Neural progenitor cell (in vitro differentiated cells): ENCODE measurements around the gene ARFIP2. TPM values are rescaled to one million over a fixed set of nuclear protein-coding genes. Genes with fewer than 3 reads are reported as not detected.

Experiments
- DNase-seq: peaks from one replicate; pipeline ENCODE4 v3.0.0-alpha.2; 2016; ENCODE audit warnings: low spot score
- H2AFZ ChIP-seq: fragments of 200-600 bp; sonication (generic); replicated peaks from 2 replicates; pipeline ENCODE4 v1.6.1; 2016; ENCODE audit warnings: antibody characterized with exemption
- H3F3A ChIP-seq: fragments of 200-600 bp; sonication (generic); 2 replicates; pipeline ENCODE4 v1.6.1; 2016; ENCODE audit warnings: antibody characterized with exemption, low read depth
- H3K27ac ChIP-seq: fragments of 200-600 bp; sonication (generic); 2 replicates; pipeline ENCODE4 v1.5.1; 2016; ENCODE audit warnings: mild to moderate bottlenecking
- H3K27me3 ChIP-seq: fragments of 200-600 bp; sonication (generic); 2 replicates; pipeline ENCODE4 v1.6.1; 2016; ENCODE audit warnings: mild to moderate bottlenecking, moderate library complexity
- H3K36me3 ChIP-seq: fragments of 200-600 bp; sonication (generic); 2 replicates; pipeline ENCODE4 v1.5.1; 2016
- H3K4me1 ChIP-seq: fragments of 200-600 bp; sonication (generic); 2 replicates; pipeline ENCODE4 v1.6.1; 2016; ENCODE audit warnings: mixed run types
- H3K4me2 ChIP-seq: fragments of 200-600 bp; sonication (generic); 2 replicates; pipeline ENCODE4 v1.6.1; 2016
- H3K4me3 ChIP-seq: fragments of 200-600 bp; sonication (generic); 2 replicates; pipeline ENCODE4 v1.5.1; 2016
- H3K79me2 ChIP-seq: fragments of 200-600 bp; sonication (generic); 2 replicates; pipeline ENCODE4 v1.6.1; 2016; ENCODE audit warnings: low read depth
- H3K9ac ChIP-seq: fragments of 200-600 bp; sonication (generic); 2 replicates; pipeline ENCODE4 v1.6.1; 2016
- H3K9me3 ChIP-seq: fragments of 200-600 bp; sonication (generic); 2 replicates; pipeline ENCODE4 v1.5.1; 2016; ENCODE audit warnings: low read depth
- H4K20me1 ChIP-seq: fragments of 200-600 bp; sonication (generic); 2 replicates; pipeline ENCODE4 v1.6.1; 2016; ENCODE audit warnings: low read depth
- H3K27ac Mint-ChIP-seq: 3 replicates; pipeline ENCODE4 v1.8.0; 2021; ENCODE audit warnings: mixed read lengths
- H3K27me3 Mint-ChIP-seq: 2 replicates; pipeline ENCODE4 v1.8.0; 2022; ENCODE audit warnings: low read depth, mild to moderate bottlenecking, inconsistent platforms, moderate library complexity, mixed read lengths; ENCODE audit not compliant: insufficient read depth
- H3K36me3 Mint-ChIP-seq: 3 replicates; pipeline ENCODE4 v1.8.0; 2021; ENCODE audit warnings: mixed read lengths
- H3K4me1 Mint-ChIP-seq: 3 replicates; pipeline ENCODE4 v1.8.0; 2021; ENCODE audit warnings: mixed read lengths
- H3K4me3 Mint-ChIP-seq: 3 replicates; pipeline ENCODE4 v1.8.0; 2021; ENCODE audit warnings: mild to moderate bottlenecking, moderate library complexity, mixed read lengths
- H3K9me3 Mint-ChIP-seq: 3 replicates; pipeline ENCODE4 v1.8.0; 2020; ENCODE audit warnings: mixed read lengths
- EZH2 ChIP-seq: fragments of 200-600 bp; sonication (generic); IDR thresholded peaks from 2 replicates; pipeline ENCODE4 v1.6.1; 2017; ENCODE audit warnings: antibody characterized with exemption, mild to moderate bottlenecking, moderate library complexity
- EZH2phosphoT487 ChIP-seq: fragments of 200-600 bp; sonication (generic); IDR thresholded peaks from 2 replicates; pipeline ENCODE4 v1.6.1; 2017; ENCODE audit warnings: antibody characterized with exemption
- total RNA-seq: library from RNA; depleted of rRNA; stranded (reverse); fragments of >200 nt; gene quantifications from 2 replicates; pipeline ENCODE4 v1.2.3, GENCODE V29; 2015; ENCODE audit warnings: low replicate concordance
- TF ChIP-seq, protein P1 (sequence below): fragments of 200-600 bp; sonication (generic); IDR thresholded peaks from 2 replicates; pipeline ENCODE4 v1.5.1; 2017; ENCODE audit warnings: antibody characterized with exemption, mild to moderate bottlenecking

The ARFIP2 gene
- total RNA-seq, 1 donor from 2014 or later, result 40.2 TPM

DNA sequence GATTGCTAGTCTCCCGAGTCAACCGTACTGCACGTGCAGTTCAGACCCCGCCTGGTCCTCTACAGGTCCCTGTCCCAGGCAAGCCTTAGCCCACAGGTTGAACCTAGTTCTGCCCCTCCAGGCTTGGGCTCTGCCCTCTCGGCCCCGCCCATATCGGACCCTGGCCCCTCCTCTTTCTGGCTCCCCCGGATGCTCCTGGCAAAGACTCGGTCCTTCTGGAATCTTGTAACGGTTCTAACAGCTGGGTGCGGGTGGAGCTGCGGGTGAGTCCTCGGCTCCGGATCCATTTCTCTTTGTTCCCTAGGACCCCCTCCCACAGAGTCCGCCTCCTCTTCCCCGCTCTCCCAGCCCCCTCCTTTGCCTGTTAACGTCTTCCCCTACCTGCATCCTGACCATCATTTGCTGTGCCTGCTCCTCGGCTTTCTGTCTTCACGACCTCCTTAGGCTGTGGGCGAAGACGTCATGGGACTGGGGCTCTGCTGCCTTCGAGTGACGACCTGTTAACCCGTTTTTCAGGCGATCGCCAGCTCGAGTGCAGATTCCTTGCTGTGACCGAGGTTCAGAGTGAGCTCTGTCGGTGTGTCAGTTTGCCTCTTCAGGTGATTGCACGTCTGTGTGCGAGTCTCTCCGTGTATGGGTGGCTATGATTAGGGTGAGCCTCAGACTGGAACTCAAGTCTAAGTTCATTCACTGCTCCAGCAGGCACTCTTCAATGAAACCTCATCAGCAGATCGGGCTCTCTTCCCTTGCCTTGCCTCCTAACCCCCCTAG is 16.1 kb upstream of the ARFIP2 start, which contains the start of gene DNHD1:
TSS of gene DNHD1 (plus strand) at position 212 of the 771 bp plus-strand sequence. CDS start 936 bp downstream, outside the sequence.
- Mint-ChIP-seq H3K27ac (no peak within 1 kb of the TSS), H3K4me3 (no peak within 1 kb of the TSS), H3K27me3 (no peaks in the 10 kb centered on the region), H3K36me3 (peaks cover 10% of the 10 kb centered on the region), H3K9me3 (no peaks in the 10 kb centered on the region), H3K4me1 (peaks cover 8% of the 10 kb centered on the region)
- Histone ChIP-seq H4K20me1 (no peaks in the 10 kb centered on the region), H3K79me2 (no peaks in the 10 kb centered on the region), H3K27ac (no peak within 1 kb of the TSS), H3K27me3 (no peaks in the 10 kb centered on the region), H3K9me3 (no peaks in the 10 kb centered on the region), H3K4me2 (peak within 1 kb of the TSS; percentile 41), H3K4me3 (no peak within 1 kb of the TSS), H3K4me1 (no peaks in the 10 kb centered on the region), H3K36me3 (no peaks in the 10 kb centered on the region), H2AFZ (no peak within 1 kb of the TSS), H3K9ac (no peak within 1 kb of the TSS), H3F3A (no peaks in the 10 kb centered on the region)
- TF ChIP-seq EZH2phosphoT487 (no peak), EZH2 (no peak)
- TF ChIP-seq, protein P1, sequence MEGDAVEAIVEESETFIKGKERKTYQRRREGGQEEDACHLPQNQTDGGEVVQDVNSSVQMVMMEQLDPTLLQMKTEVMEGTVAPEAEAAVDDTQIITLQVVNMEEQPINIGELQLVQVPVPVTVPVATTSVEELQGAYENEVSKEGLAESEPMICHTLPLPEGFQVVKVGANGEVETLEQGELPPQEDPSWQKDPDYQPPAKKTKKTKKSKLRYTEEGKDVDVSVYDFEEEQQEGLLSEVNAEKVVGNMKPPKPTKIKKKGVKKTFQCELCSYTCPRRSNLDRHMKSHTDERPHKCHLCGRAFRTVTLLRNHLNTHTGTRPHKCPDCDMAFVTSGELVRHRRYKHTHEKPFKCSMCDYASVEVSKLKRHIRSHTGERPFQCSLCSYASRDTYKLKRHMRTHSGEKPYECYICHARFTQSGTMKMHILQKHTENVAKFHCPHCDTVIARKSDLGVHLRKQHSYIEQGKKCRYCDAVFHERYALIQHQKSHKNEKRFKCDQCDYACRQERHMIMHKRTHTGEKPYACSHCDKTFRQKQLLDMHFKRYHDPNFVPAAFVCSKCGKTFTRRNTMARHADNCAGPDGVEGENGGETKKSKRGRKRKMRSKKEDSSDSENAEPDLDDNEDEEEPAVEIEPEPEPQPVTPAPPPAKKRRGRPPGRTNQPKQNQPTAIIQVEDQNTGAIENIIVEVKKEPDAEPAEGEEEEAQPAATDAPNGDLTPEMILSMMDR, result no peak
- DNase-seq, result peak; percentile 16

DNA sequence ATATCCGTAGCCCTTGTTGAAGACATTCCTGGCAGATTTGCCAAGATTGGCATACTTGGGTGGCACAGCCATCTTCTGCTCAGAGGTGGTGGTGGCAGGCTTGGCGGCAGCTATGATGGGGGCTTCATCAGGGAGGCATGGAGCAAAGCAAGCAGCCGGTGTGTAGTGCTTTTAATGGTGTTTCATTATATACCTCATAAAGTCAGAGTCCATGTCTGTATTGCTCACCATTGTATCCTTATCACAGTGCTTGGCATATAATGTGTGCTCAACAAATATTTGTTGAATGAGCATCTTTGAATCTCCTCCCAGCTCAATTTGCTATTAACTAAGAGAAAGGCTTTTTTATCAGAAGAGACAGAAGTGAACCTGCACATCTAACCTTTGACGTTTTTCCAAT is 8.2 kb upstream of the ARFIP2 start:
- no peaks in the 10 kb centered on the region for H3K4me1 ChIP-seq
- H3K9me3 Mint-ChIP-seq, result no peaks in the 10 kb centered on the region
- H3K27me3 Mint-ChIP-seq, result no peaks in the 10 kb centered on the region
- H3K4me1 Mint-ChIP-seq, result no peaks in the 10 kb centered on the region
- H3K9ac ChIP-seq, result no peak overlapping the region
- no peak overlapping the region for H2AFZ ChIP-seq
- H3K36me3 Mint-ChIP-seq, result peaks cover 2% of the 10 kb centered on the region
- H3K36me3 ChIP-seq, result no peaks in the 10 kb centered on the region
- H3K4me2 ChIP-seq, result no peak overlapping the region
- H3K79me2 ChIP-seq, result no peaks in the 10 kb centered on the region
- H3K27me3 ChIP-seq, result no peaks in the 10 kb centered on the region
- no peak overlapping the region for H3K4me3 ChIP-seq
- no peaks in the 10 kb centered on the region for H3F3A ChIP-seq
- no peak for DNase-seq
- H3K27ac ChIP-seq, result no peak overlapping the region
- no peak for TF ChIP-seq EZH2phosphoT487
- no peak for TF ChIP-seq EZH2
- TF ChIP-seq, protein P1, result no peak
- H4K20me1 ChIP-seq, result no peaks in the 10 kb centered on the region
- H3K9me3 ChIP-seq, result no peaks in the 10 kb centered on the region
- H3K27ac Mint-ChIP-seq, result no peak overlapping the region
- H3K4me3 Mint-ChIP-seq, result no peak overlapping the region

DNA sequence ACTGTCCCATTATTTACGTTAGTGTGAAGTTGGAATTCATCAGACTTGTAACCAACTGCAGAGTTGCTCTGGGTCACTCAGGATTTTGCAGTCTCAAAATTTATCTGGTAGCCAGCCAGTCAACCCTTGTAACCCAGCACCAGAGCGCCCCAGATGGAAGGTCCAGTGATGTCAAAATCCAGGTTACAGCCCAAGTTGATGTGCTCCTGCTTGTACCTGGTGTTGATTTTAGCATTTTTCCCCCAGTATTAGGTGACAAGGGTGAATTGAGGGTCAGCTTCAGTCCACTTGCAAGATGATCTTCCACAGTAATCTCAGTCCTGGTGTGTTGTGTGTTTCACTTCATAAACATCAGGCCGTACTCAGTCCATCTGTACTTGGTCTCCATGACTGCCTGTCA is 7.7 kb upstream of the ARFIP2 start:
- Histone ChIP-seq H3K9me3 (no peaks in the 10 kb centered on the region), H3K79me2 (peaks cover under 1% of the 10 kb centered on the region), H3K9ac (no peak overlapping the region), H3K4me3 (no peak overlapping the region), H3K4me2 (no peak overlapping the region), H2AFZ (no peak overlapping the region), H3K4me1 (no peaks in the 10 kb centered on the region), H3F3A (no peaks in the 10 kb centered on the region), H4K20me1 (no peaks in the 10 kb centered on the region), H3K27ac (no peak overlapping the region), H3K27me3 (no peaks in the 10 kb centered on the region), H3K36me3 (no peaks in the 10 kb centered on the region)
- Mint-ChIP-seq H3K27ac (no peak overlapping the region), H3K27me3 (no peaks in the 10 kb centered on the region), H3K36me3 (peaks cover 2% of the 10 kb centered on the region), H3K4me1 (no peaks in the 10 kb centered on the region), H3K9me3 (no peaks in the 10 kb centered on the region), H3K4me3 (no peak overlapping the region)
- DNase-seq, result no peak
- TF ChIP-seq EZH2phosphoT487 (no peak), EZH2 (no peak)
- TF ChIP-seq, protein P1, result no peak
